Gastrocnemius medialis (tissue), 4 donors: ENCODE data around the gene ACTR5.

ENCODE experiments used
- POLR2A ChIP-seq, 2 donors: fragments of 450-650 bp; IDR thresholded peaks; one replicate each; pipeline ENCODE4 v1.6.1; 2017; ENCODE audit warnings: antibody characterized with exemption in 2 of 2, mild to moderate bottlenecking in 2 of 2, moderate library complexity in 2 of 2
- TF ChIP-seq, protein P1 (sequence below), 5 experiments: fragments of 450-650 bp in 3 of 5; fragments of 200-600 bp in 2 of 5; sonication (generic) in 2 of 5; IDR thresholded peaks in 4 of 5; conservative IDR thresholded peaks in 1 of 5; 1 replicate in 4 of 5; 2 replicates in 1 of 5; pipeline ENCODE4 v1.5.1; 2016 to 2019; ENCODE audit warnings: antibody characterized with exemption in 5 of 5, mild to moderate bottlenecking in 3 of 5, moderate library complexity in 3 of 5

- TF ChIP-seq, protein P1, sequence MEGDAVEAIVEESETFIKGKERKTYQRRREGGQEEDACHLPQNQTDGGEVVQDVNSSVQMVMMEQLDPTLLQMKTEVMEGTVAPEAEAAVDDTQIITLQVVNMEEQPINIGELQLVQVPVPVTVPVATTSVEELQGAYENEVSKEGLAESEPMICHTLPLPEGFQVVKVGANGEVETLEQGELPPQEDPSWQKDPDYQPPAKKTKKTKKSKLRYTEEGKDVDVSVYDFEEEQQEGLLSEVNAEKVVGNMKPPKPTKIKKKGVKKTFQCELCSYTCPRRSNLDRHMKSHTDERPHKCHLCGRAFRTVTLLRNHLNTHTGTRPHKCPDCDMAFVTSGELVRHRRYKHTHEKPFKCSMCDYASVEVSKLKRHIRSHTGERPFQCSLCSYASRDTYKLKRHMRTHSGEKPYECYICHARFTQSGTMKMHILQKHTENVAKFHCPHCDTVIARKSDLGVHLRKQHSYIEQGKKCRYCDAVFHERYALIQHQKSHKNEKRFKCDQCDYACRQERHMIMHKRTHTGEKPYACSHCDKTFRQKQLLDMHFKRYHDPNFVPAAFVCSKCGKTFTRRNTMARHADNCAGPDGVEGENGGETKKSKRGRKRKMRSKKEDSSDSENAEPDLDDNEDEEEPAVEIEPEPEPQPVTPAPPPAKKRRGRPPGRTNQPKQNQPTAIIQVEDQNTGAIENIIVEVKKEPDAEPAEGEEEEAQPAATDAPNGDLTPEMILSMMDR (IDR thresholded peaks at IDR 0.05 in 4 of 5, conservative IDR thresholded peaks at IDR 0.05 in 1 of 5), result no peak
- no peak for TF ChIP-seq POLR2A (IDR thresholded peaks at IDR 0.05)
These were observed 22.7 kb downstream of the ACTR5 start for GRCh38 chr20:38770970-38771369.
